Thyroid gland (tissue), 4 donors: ENCODE measurements around the gene PLXNA1.

Experiments
- POLR2A ChIP-seq, 2 donors: fragments of 450-650 bp; IDR thresholded peaks; one replicate each; pipeline ENCODE4 v1.6.1; 2017; ENCODE audit warnings: antibody characterized with exemption in 2 of 2, mild to moderate bottlenecking in 2 of 2, moderate library complexity in 1 of 2
- TF ChIP-seq, protein P1 (sequence below), 6 experiments: fragments of 200-600 bp in 3 of 6; fragments of 450-650 bp in 3 of 6; sonication (generic) in 3 of 6; IDR thresholded peaks; one replicate each; pipeline ENCODE4 v1.5.1; 2016 to 2019; ENCODE audit warnings: antibody characterized with exemption in 6 of 6, mild to moderate bottlenecking in 2 of 6, inconsistent platforms in 1 of 6, moderate library complexity in 1 of 6

DNA sequence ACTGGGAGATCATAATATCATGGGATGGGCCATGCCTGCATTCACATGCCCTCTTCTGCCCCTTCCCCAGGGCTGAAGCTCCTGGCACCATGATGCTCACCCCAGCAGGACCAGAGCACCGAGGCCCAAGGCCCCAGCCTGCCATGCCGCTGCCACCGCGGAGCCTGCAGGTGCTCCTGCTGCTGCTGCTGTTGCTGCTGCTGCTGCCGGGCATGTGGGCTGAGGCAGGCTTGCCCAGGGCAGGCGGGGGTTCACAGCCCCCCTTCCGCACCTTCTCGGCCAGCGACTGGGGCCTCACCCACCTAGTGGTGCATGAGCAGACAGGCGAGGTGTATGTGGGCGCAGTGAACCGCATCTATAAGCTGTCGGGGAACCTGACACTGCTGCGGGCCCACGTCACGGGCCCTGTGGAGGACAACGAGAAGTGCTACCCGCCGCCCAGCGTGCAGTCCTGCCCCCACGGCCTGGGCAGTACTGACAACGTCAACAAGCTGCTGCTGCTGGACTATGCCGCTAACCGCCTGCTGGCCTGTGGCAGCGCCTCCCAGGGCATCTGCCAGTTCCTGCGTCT lies 5.6 kb downstream of the PLXNA1 start:
- TF ChIP-seq, protein P1, sequence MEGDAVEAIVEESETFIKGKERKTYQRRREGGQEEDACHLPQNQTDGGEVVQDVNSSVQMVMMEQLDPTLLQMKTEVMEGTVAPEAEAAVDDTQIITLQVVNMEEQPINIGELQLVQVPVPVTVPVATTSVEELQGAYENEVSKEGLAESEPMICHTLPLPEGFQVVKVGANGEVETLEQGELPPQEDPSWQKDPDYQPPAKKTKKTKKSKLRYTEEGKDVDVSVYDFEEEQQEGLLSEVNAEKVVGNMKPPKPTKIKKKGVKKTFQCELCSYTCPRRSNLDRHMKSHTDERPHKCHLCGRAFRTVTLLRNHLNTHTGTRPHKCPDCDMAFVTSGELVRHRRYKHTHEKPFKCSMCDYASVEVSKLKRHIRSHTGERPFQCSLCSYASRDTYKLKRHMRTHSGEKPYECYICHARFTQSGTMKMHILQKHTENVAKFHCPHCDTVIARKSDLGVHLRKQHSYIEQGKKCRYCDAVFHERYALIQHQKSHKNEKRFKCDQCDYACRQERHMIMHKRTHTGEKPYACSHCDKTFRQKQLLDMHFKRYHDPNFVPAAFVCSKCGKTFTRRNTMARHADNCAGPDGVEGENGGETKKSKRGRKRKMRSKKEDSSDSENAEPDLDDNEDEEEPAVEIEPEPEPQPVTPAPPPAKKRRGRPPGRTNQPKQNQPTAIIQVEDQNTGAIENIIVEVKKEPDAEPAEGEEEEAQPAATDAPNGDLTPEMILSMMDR (IDR thresholded peaks at IDR 0.05), result no peak
- no peak for TF ChIP-seq POLR2A (IDR thresholded peaks at IDR 0.05)
